RPMI8226 (cell line): ENCODE results near the gene KAZALD1.

Experiments
- DNase-seq: peaks from one replicate; pipeline ENCODE4 v3.0.0-alpha.2; 2015

KAZALD1 gene

DNA sequence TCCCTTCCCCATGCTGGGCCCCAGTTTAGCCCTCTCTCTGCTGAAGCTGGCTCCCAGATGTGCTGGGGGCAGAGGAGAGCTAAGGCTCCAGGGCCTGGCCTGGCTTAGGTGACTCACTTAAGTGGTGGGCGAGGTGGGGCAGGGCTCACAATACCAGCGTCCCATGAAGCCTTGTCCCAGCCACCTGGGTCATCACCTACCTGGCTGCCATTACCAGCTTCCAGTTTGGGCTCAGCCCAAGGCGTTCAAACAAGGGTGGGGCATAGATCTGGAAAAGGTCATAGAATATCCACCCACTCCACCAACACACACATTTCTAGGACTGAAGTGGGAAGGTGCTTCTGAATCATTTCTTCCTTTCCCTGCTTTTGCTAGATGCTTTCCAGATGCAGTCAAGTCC, 8.3 kb downstream of the KAZALD1 start:
- DNase-seq: no peak

DNA sequence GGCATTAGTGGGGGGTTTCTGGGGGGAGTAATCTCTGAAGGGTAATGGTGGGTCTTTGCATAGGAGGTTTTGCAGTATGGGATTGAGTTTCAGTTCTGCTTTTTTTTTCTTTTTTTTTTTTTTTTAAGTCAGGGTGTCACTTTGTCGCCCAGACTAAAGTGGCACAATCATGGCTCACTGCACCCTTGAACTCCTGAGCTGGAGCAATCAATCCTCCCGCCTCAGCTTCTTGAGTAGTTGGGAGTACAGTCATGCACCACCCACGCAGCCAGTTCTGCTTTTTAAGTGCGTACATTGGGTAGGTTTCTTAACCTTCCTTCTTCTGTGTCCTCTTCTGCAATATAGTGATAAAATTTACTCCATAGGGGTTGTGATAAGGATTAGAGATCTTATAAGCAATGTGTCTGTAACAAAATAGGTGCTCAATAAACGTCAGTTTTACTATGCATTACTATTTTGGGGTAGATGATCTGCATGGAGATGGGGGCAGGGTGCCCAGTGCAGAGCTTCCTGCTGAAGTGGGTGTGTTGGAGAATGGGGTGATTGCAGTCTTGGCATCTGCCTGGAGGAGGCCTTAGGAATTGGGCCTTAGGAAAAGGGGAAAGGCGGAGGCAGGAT, 9.6 kb downstream of the KAZALD1 start:
- peak; percentile 74 for DNase-seq

DNA sequence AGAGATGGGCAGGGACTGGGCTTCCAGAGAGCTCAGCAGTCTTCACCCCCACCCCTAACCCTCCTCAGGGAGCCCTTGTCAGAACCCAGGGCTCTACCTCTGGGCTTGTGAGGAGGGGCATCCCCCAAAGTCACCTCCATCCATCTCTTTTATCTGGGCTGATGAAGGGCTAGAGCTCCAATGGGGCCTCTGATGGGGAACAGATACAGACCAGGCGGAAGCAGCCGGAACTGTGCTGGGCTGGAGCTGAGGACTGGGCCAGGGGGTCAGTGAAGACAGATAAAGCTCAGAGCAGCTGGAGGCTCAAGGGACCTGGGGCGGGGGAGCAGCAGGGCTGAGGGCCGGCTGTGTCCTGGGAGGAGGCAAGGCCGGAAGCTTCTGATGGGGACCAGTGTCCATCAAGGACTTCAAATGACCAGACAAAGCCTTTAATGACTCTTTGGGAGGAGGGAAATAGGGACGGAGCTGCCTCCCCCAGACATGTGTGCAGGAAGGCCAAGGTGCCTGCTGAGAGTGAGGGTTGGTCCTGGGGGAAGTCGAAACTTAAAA, 10.2 kb downstream of the KAZALD1 start:
- no peak for DNase-seq

DNA sequence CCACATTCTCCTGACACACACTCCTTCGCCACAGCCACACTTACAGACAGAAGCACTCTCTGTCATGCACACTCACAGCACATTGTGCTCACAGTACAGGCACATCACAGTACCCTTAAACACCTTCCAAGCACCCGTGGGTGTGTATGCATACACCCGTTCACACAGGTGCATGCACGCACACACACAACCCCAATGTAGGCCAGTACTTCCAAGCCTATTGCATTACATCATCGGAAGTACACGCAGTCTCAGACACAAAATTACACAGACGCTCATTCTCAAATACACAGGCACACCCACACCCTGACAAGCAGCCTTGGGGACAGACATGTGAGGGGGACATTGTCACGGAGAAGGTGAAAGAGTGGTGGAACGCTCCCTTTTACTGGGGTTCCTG, 11.1 kb downstream of the KAZALD1 start:
- no peak for DNase-seq

DNA sequence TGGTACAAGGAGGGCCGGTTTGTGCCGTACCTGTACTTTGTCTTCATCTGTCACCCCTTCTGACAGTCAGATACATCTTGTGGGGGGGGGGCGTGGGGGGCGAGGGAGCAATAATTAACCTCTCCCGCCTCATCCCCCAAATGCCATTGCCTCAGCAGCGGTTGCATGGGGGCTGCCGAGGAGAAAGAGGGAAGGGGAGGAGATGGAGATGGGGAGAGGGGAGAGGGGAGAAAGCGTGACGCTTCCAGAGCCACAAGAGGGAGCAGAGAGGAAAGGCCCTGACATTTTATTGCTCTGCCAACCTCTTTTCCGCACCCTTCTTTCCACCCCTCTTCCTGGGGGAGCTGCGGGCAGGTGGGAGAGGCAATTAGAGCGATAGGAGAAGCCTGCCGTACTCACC, 11.8 kb downstream of the KAZALD1 start:
- DNase-seq: no peak

DNA sequence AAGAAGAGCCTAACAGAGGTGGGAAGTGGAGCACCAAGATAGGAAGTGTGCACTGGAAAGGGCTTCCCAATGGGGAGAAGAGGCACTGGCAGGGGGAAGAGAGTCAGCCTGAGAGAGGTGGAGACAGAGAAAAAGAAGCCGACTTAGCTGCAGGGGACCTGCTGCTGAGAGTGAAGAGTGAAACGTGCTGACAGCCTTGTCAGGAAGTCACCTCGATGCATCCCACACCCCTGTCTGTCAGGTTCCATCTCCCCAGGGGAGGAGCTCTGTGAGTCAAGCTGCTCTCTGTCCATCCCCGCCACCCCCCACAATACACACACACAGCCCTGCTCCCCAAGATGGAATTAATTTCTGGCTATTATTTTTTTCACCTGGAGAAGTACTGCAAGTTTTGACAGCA, 14.0 kb downstream of the KAZALD1 start:
- peak; percentile 50 for DNase-seq

DNA sequence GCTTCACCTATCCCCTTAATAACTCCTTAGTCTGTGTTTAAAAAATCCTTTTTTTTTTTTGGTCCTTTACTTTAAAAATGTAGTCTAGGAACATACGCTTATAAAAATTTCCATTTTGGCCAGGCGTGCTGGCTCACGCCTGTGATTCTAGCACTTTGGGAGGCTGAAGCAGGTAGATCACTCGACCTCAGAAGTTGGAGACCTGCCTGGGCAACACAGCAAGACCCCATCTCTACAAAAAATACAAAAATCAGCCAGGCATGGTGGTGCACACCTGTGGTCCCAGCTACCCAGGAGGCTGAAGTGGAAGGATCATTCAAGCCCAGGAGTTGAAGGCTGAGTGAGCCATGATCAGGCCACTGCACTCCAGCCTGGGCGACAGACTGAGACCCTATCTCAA, 14.8 kb downstream of the KAZALD1 start:
- DNase-seq: no peak

DNA sequence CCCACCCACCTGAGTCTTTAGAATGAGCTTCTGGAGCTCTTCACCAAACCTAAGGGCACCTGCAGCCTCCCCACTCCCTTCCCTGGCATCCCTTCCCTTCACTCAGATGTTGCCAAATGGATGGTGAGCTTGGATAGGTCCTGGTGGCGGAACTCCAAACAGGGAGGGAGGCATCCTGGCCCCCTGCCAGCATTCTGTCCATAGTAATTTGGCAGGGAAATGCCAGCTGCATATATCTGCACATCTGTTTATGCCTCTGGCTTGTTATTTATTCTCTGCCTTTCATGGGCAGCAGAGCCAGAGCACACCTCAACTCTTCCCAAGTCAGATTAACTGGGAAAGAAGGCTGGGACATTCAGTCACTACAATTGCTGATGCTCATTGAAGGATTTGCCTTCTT, 18.1 kb downstream of the KAZALD1 start:
- DNase-seq: no peak

DNA sequence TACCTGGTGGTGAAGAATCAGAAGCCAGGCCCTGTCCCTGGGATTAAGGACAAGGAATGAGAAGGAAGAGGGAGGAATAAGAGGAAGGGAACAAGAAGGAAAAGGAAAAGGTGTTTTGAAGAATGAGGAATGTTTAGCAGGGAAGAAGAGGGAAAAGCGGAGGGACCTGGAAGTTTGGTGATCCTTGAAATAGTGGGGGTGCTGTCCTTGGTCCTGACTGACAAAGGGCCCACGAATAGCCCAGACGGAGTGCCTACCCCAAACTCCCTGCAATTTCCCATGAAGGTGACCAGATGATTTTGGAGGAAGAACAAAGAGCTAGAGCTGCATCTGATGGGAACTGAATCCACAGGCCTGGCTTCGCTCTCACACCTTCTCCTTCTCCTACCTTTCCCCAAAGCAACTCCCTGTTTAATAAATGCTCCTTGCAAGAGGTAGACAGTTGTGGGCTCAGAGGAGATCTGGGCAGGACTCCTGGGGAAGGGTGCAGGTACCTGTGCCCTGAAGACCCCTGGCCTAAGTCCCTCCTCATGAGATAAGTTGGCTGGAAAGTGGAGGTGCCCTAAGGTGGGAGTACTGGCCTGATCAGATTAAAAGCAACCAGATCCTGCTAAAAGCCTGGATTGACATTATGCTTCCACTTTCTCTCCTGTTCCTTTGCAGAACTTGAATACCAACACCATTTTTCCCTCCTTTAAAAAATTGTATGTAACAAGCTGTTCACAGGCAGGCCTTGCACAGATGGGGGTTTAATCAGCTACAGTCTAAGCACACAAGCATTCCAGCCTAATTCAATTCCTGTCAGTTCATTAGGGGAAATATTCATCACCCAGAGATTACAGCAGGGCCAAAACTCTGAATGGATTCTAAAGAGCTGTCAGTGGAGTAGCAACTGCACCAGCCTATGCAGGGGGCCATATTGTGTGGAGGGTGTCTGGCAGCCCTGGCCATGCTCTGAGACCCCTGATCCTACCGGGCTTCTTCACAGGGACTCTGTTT, 19.4 kb downstream of the KAZALD1 start:
- no peak for DNase-seq

DNA sequence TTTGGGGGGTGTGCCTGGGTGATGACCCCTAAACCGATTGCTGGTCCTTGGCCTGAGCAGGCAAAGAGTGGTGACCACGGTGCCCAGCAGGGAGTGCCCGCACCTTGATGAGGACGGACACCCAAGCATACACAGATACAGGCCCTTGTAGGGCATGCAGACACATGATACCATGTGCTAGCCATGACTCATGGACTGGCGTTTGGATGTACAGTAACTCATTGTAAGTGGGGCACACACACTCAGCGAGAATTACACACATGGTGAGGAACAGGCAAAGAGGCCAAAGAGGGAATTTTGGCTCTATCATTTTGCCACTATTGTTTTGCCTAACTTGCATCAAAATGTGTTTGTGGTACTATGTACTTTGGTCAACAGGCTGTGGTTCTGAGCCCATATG, 24.1 kb downstream of the KAZALD1 start:
- DNase-seq: no peak

DNA sequence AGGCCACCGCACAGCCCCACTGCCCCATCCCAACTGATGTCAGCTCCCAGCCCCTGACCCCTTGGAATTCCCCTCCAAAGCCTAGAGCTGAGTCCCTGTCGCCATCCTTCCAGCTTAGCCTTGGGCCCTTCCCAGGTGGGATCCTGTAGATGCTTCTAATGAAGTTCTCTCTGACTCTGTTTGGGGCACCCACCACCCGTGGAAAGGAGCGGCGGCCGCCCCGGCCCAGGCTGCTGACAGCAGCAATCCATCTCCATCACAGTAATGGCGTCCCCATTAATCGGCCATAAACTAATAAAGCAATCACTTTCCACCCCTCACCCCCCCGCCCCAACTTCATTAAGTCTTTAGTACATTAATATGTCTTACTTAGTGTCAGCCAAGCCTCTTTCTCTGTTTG, 25.6 kb downstream of the KAZALD1 start:
- no peak for DNase-seq

DNA sequence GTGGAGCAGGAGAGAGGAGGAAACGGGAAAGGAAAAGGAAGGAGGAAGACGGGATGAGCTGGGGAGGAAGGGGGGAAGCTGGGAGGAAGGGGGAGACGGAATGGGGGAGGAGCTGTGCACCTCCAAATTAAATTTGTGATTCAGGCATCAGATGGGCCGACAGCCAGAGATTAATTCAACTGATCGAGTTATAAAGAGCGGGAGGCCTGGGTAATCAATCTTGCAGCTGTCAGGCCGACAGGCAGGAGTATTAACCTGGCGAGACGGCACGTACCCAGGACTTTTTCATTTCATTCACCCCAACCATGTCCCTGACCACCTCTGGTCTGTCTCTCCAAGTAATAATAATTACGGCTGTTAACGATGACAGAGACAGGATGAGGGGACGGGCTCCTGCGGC, 26.2 kb downstream of the KAZALD1 start:
- no peak for DNase-seq

DNA sequence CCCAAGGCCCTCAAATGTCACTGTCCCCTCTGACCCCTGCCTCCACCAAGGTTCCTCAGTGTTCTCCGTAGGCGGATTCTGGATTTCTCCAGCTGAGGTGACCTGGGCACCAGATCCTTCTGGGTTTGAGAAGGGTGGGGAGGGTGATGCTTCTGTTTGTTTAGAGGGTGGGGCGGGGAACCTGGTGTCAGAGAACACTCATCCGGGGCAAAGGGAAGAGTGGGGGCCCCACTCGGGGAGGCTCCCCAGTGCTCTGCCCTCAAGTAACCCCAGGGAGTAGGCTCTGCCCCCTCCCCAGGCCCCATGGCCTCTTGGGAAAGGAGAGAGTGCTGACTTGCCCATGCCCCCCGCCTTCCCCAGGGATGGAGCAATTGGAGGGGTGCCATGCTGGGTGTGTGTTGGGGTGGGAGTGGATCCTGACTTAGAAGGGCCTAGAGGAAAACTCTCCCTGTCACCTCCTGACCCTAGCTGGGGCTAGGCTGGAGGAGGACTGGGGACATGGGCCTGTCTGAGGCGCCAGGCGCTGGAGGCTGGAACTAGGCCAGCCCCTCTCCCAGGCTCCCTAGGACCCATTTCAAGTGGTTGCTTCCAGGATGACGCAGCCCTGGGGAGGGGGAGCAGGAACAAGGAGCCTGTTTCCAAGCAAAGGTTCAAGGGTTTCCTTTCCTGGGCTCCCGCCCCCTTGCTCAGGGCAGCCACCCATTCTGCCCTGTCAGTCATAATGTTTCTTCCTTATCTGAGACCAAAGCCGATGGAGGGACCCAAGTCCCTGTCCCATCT, 27.9 kb downstream of the KAZALD1 start:
- DNase-seq: no peak

DNA sequence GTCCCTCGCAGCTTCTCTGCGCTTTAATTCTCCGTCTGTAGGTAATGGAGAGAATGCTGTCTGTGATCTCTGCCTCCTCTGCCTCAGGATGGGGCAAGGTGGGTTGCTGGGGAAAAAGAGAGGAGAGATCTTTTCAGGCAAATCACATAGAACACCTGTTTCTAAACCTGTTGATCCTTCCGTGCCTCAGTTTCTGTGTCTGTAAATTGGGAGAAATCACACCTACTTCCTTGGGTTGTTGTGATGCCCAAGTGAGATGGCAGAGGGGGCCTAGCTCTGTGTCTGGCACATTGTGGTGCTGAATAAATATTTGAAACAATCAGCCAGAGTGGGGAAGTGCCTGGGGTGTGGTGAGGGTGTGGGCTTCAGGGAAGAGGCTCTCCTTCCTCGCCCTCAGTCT, 28.8 kb downstream of the KAZALD1 start:
- DNase-seq: no peak

DNA sequence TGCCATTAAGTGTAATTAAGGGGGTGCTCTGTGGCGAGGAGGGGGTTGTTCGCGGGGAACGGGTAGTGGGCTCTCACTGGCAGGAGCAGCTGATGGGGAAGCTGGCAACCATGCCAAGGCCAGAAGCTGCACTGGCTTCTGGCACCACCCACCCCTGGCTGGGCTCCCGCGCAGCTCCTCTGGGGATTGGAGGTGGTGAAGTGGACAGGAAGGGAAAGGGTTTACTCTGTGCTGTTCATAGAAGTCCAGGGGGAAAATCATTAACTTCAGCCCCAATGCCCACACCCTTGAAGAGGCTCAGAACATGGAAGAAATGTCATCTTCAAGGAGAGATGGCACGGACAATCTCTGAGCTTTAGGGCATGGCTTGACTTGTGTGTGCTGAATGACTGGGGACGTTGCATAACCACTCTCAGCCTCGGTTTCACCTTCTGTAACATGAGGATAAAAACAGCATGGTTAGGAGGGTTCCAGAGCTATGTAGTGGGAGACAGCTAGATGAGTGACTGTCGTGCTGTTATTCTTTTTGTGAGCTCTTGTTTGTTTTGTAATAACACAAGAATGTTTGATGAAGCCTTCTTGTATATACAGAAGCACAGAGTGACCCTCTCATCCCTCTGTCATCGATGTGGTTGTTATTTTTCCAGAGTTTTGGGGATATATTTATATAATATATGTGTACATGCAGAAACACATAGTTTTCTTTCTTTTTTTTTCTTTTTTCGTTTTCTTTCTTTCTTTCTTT, 29.9 kb downstream of the KAZALD1 start:
- no peak for DNase-seq

DNA sequence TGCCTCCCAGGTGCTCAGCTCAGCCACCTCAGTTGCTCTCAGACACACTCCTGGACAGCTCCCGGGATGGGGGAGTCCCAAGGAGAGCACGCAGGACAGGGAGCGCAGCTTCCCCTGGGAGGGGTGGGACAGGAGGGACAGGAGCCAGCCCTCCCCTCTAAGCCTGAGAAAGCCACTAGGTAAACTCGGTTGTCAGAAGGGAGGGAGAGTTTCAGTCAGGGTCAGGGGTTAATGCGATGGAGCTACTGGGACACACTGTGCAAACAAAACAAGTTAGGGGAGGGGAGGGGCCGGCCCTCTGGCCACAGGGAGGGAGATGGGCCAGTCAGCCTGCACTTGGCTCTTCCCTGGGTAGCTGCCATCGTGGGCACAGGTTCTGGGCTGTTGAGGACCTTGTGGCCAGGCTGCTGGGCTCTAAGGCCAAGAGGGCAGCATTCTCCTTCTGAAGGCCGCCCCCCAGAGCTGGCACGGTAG, 31.1 kb downstream of the KAZALD1 start:
- no peak for DNase-seq

DNA sequence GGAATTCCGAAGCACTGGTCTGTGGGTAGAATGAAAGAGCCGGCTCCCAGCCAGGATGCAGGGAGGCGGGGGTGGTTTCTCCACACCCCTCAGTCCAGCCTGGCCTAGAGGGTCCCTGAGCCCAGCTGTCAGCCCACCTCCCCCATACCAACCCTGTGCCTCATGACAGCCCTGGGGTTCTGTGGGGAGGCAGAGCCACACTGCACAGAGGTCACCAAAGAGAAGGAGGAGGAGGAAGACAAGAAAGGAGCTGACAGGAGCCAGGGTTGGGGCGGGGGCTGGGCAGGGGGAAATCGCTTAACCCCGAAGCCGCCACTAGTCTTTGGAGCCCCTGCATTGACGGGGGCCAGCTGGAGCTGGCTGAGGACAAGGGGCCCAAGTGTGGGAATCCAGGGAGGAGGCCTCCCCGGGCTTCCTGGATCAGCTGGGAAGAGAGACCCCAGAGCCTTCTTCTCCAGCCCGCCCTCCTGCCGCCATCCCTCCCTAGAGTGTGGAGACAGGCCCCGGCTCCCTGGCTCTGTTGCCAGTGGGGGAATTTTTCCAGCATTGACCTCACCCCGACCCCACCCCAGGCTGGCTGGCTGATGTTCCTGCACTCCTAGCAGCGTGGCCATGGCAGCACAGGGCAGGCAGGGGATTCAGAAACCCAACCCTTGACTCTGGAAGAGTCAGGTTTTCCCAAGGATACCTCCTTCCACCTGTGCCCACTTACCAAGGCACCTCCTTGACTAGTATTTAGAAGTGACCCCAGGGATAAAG, 32.5 kb downstream of the KAZALD1 start:
- no peak for DNase-seq

DNA sequence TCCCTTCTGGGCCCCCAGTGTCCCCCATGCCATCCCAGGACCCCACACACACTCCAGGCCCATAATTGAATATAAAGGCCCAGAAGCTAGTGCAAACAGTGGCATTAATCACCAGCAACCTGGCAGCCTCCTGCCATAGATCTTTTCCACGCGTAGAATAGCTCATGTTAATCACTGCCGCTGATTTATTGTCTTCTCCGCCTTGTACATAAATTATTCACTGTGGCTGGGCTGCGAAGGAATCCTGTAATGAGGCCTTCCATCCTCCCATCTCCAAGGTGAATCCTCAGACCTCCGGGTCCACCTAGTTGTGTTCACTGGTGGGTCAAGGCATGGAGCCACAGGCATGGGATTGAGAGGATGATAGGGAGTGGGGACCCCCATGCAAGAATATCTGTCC, 33.2 kb downstream of the KAZALD1 start:
- no peak for DNase-seq

DNA sequence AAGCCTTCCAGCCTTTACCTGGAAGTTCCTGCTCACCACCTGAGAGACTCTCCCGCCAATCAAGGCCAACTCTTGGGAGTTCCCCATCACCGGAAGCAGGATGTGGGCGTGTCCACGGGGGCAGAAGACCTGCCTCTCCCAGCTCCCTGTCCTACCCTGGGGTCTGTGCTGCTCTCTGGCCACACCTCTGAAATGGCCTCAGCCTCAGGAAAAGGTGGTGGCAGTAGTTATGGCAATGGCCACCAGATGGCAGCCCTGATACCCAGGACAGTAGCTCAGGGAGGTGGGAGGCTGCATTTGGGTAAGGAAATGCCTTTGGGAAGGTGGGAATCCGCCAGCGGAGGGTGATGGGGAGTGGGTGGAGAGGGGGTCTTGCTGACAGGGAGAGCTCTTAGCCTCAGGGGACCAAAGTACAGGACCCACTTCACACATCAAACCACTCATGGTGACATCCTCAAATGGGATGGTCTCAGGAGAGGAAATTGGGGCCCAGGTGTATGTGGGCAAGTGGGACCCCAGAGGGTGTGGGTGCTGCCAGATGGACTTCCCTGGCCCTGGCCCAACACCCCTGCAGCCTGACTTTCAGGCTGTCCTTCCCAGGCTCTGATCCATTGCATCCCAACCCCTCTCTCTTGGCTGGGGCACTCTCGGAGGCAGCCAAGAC, 33.9 kb downstream of the KAZALD1 start:
- peak; percentile 62 for DNase-seq

DNA sequence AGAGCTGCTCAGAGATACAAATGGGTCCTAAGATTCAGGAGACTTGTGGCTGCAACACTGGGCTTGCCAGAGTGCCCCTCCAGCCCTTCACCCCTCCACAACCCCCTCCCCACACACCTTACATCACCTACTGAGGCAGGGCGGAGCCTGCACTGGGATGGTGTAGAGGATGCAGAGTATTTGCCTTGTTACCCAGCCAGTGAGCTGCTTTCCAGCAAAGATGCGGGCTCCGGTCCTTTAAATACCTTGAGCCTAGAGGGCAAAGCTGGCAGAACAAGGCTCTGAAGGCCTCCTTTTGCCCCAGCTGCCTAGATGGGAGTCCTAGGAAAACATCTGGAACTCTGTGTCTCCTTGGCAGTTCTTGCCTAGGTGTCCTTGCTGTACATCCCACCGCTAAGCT, 34.6 kb downstream of the KAZALD1 start:
- DNase-seq: no peak

DNA sequence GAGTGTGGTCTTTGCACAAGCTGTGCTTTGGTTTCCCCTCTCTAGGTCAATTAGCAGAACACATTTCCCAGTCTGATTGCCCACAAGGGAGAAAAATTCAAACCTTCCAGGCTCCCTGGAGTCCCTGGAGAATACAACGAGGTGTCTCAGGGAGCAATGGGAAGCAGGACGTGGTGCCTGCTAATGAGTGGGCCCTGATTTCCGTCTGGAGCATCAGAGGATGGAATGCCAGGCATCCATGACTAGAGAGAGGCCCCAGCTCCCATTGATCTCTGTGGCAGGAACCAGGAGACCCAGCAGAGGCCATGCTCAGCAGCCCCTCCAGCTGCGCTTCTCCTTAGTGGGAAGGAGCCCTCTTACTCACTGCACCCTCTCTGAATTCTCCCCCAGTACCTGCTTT, 36.1 kb downstream of the KAZALD1 start:
- DNase-seq: no peak
